PC-3 (cell line): ENCODE results near the gene NTN1. TPM values are rescaled to one million over a fixed set of nuclear protein-coding genes. Genes with fewer than 3 reads are reported as not detected.

Experiments
- ATAC-seq: fragments of 200-7000 bp; cut with Tn5 transposase; 2 replicates; pipeline ENCODE4 v1.9.1; 2020; ENCODE audit warnings: mild to moderate bottlenecking, moderate library complexity
- BruUV-seq: library from RNA; stranded (reverse); fragments of 400-500 nt; replicated peaks from 2 replicates; lab custom pipeline; 2021; lab: Mats Ljungman, UMichigan
- CTCF ChIA-PET: fragments of 300-600 bp; sonication (Branson Sonifier 250); formaldehyde crosslinking; loops from one replicate; lab custom pipeline; 2022; ENCODE audit warnings: antibody characterized with exemption; lab: Charles Lee
- POLR2A ChIA-PET: fragments of 300-600 bp; sonication (Branson Sonifier 250); formaldehyde crosslinking; loops from one replicate; lab custom pipeline; 2022; ENCODE audit warnings: antibody characterized with exemption; ENCODE audit not compliant: unreplicated experiment; lab: Charles Lee
- DNase-seq: peaks from one replicate; pipeline ENCODE4 v3.0.0-alpha.2; 2015
- H2AFZ ChIP-seq: fragments of 300-600 bp; sonication (generic); 2 replicates; pipeline ENCODE4 v1.6.0; 2016; ENCODE audit warnings: antibody characterized with exemption, low read length
- H3F3A ChIP-seq: fragments of 300-600 bp; sonication (generic); one replicate; pipeline ENCODE4 v1.6.0; 2017; ENCODE audit warnings: antibody characterized with exemption, low read length, control low read depth, mild to moderate bottlenecking; ENCODE audit not compliant: unreplicated experiment
- H3K27ac ChIP-seq: fragments of 300-600 bp; sonication (generic); 2 replicates; pipeline ENCODE4 v1.5.1; 2016; ENCODE audit warnings: mild to moderate bottlenecking, low read length
- H3K27me3 ChIP-seq: fragments of 300-600 bp; sonication (generic); 2 replicates; pipeline ENCODE4 v1.6.1; 2016; ENCODE audit warnings: low read length, mixed read lengths
- H3K36me3 ChIP-seq: fragments of 300-600 bp; sonication (generic); 2 replicates; pipeline ENCODE4 v1.6.1; 2016; ENCODE audit warnings: low read depth, mixed run types, low read length, mixed read lengths
- H3K4me1 ChIP-seq: fragments of 300-600 bp; sonication (generic); 2 replicates; pipeline ENCODE4 v1.5.1; 2016; ENCODE audit warnings: low read length; ENCODE audit not compliant: insufficient read depth
- H3K4me2 ChIP-seq: fragments of 300-600 bp; sonication (generic); 2 replicates; pipeline ENCODE4 v1.6.0; 2016; ENCODE audit warnings: low read length
- H3K4me3 ChIP-seq: fragments of 300-600 bp; sonication (generic); 2 replicates; pipeline ENCODE4 v1.5.1; 2016; ENCODE audit warnings: mild to moderate bottlenecking, low read length, mixed read lengths
- H3K79me2 ChIP-seq: fragments of 300-600 bp; sonication (generic); 2 replicates; pipeline ENCODE4 v1.6.1; 2017; ENCODE audit warnings: low read length, mixed read lengths
- H3K9ac ChIP-seq: fragments of 300-600 bp; sonication (generic); 2 replicates; pipeline ENCODE4 v1.6.0; 2016; ENCODE audit warnings: mild to moderate bottlenecking, low read length
- H3K9me2 ChIP-seq: fragments of 300-600 bp; sonication (generic); replicated peaks from 2 replicates; pipeline ENCODE4 v1.6.1; 2016; ENCODE audit warnings: mixed run types, low read length, mixed read lengths
- H3K9me3 ChIP-seq: fragments of 300-600 bp; sonication (generic); 2 replicates; pipeline ENCODE4 v1.6.1; 2016; ENCODE audit warnings: low read length, mixed read lengths
- H4K20me1 ChIP-seq: fragments of 300-600 bp; sonication (generic); 2 replicates; pipeline ENCODE4 v1.6.1; 2016; ENCODE audit warnings: low read length, mixed read lengths
- CTCF ChIP-seq: fragments of 300-600 bp; sonication (generic); conservative IDR thresholded peaks from 2 replicates; pipeline ENCODE4 v1.5.1; 2017; ENCODE audit warnings: antibody characterized with exemption, low read depth, mild to moderate bottlenecking, low read length
- EZH2 ChIP-seq: fragments of 300-600 bp; sonication (generic); IDR thresholded peaks from one replicate; pipeline ENCODE4 v1.6.1; 2017; ENCODE audit warnings: antibody characterized with exemption, mild to moderate bottlenecking, low read length; ENCODE audit not compliant: unreplicated experiment
- EZH2phosphoT487 ChIP-seq: fragments of 300-600 bp; sonication (generic); IDR thresholded peaks from 2 replicates; pipeline ENCODE4 v1.6.1; 2018; ENCODE audit warnings: mild to moderate bottlenecking, antibody characterized with exemption, low read length, borderline replicate concordance
- intact Hi-C: fragments of 100-400 bp; cut with micrococcal nuclease; formaldehyde crosslinking; loops from 2 replicates; pipeline ENCODE4 v1.9.0; 2023
- total RNA-seq: library from RNA; depleted of rRNA; stranded (reverse); fragments of >200 nt; gene quantifications from 2 replicates; pipeline ENCODE4 v1.2.3, GENCODE V29; 2014

Gene NTN1
- total RNA-seq, 1 experiment from 2014 or later, result 0.22 TPM

GRCh38 chr17:9002606-9003354 is 18.5 kb upstream of the NTN1 start:
- Histone ChIP-seq H4K20me1 (no peaks in the 10 kb centered on the region), H3K27ac (no peak overlapping the region), H3K4me1 (no peaks in the 10 kb centered on the region), H3K36me3 (no peaks in the 10 kb centered on the region; the same call in 1 of the 2 replicates), H3K79me2 (no peaks in the 10 kb centered on the region), H3K9ac (no peak overlapping the region), H2AFZ (no peak overlapping the region), H3K9me2 (no peaks in the 10 kb centered on the region), H3K27me3 (no peaks in the 10 kb centered on the region), H3K4me2 (no peak overlapping the region), H3F3A (no peaks in the 10 kb centered on the region), H3K4me3 (no peak overlapping the region), H3K9me3 (no peaks in the 10 kb centered on the region)
- TF ChIP-seq CTCF (no peak), EZH2phosphoT487 (no peak)
- BruUV-seq, result no TSS peak
- CTCF ChIA-PET, result no interaction called here
- DNase-seq, result no peak
- intact Hi-C loops, result no loop called here
- ATAC-seq, result no peak
- POLR2A ChIA-PET, result no interaction called here

- CTCF ChIA-PET, result no interaction called here
- Histone ChIP-seq H3K4me1 (no peaks in the 10 kb centered on the region), H3K36me3 (no peaks in the 10 kb centered on the region), H3K27ac (no peak overlapping the region), H3K79me2 (no peaks in the 10 kb centered on the region), H3F3A (no peaks in the 10 kb centered on the region), H2AFZ (no peak overlapping the region), H3K9me3 (no peaks in the 10 kb centered on the region), H3K27me3 (no peaks in the 10 kb centered on the region), H4K20me1 (no peaks in the 10 kb centered on the region), H3K4me2 (no peak overlapping the region), H3K4me3 (no peak overlapping the region), H3K9me2 (no peaks in the 10 kb centered on the region), H3K9ac (no peak overlapping the region)
- DNase-seq (no peak), ATAC-seq (no peak)
- no peak for TF ChIP-seq CTCF
- TF ChIP-seq EZH2, result no peak
- no peak for TF ChIP-seq EZH2phosphoT487
- POLR2A ChIA-PET, result no interaction called here
- intact Hi-C loops, result no loop called here
- BruUV-seq, result no TSS peak
Observed at GRCh38 chr17:9003355-9004131, 17.8 kb upstream of the NTN1 start.
